ENCODE measurements around the gene SH3BP5L.
"Not testable (repeated sequence)": the region's sequence is repeated elsewhere in the genome, so short reads cannot be mapped to it uniquely, and the experiment has no call there.

Gene SH3BP5L

GRCh38 chr1:248850536-248851251, 25.0 kb upstream of the SH3BP5L start:
- no peak for DNase-seq

GRCh38 chr1:248850124-248850523, 24.4 kb upstream of the SH3BP5L start:
- no peak for DNase-seq

- DNase-seq: no peak
Measured at GRCh38 chr1:248849637-248850036, 23.9 kb upstream of the SH3BP5L start.

- no peak for DNase-seq
Measured at GRCh38 chr1:248849152-248849551, 23.4 kb upstream of the SH3BP5L start.

- no peak for DNase-seq
Measured at GRCh38 chr1:248848602-248849001, 22.9 kb upstream of the SH3BP5L start.

- no peak for DNase-seq
Measured at GRCh38 chr1:248847956-248848561, 22.3 kb upstream of the SH3BP5L start.

- no peak for DNase-seq
Measured at GRCh38 chr1:248847181-248847955, 21.7 kb upstream of the SH3BP5L start.

GRCh38 chr1:248844526-248844925, 18.8 kb upstream of the SH3BP5L start:
- DNase-seq: no peak

GRCh38 chr1:248843687-248844086, 18.0 kb upstream of the SH3BP5L start:
- DNase-seq: no peak

- DNase-seq: peak; percentile 16 to 45
Measured at GRCh38 chr1:248842781-248843331, 17.1 kb upstream of the SH3BP5L start.

- DNase-seq: peak; percentile 48 to 51
Measured at GRCh38 chr1:248841702-248842395, 16.1 kb upstream of the SH3BP5L start.

GRCh38 chr1:248840946-248841345, 15.2 kb upstream of the SH3BP5L start:
- DNase-seq: no peak

- no peak for DNase-seq
Measured at GRCh38 chr1:248839168-248839555, 13.4 kb upstream of the SH3BP5L start.

GRCh38 chr1:248838357-248839167, 12.8 kb upstream of the SH3BP5L start:
- DNase-seq: peak; percentile 92 to 95

GRCh38 chr1:248837781-248838356, 12.2 kb upstream of the SH3BP5L start, which contains the start of gene ZNF672:
Gene ZNF672, plus strand, starts transcription at chr1:248838224. Its CDS starts 9,051 bp downstream, at chr1:248847275.
- peak; percentile 99 for DNase-seq

GRCh38 chr1:248837045-248837780, 11.5 kb upstream of the SH3BP5L start:
- peak; percentile 8 to 9 for DNase-seq

- peak; percentile 34 to 63 for DNase-seq
Measured at GRCh38 chr1:248834343-248834940, 8.7 kb upstream of the SH3BP5L start.

GRCh38 chr1:248831842-248832241, 6.1 kb upstream of the SH3BP5L start:
- DNase-seq: no peak

- DNase-seq: not testable (repeated sequence)
Measured at GRCh38 chr1:248830718-248831017, 5.0 kb upstream of the SH3BP5L start.

- peak; percentile 63 to 73 for DNase-seq
Measured at GRCh38 chr1:248828845-248829244, 3.1 kb upstream of the SH3BP5L start.
